Putamen (tissue), 1 donor: ENCODE data around the gene SND1.

Experiments
- DNase-seq: peaks from one replicate; pipeline ENCODE4 v3.0.0-alpha.2; 2016; ENCODE audit warnings: low spot score

SND1 gene

DNA sequence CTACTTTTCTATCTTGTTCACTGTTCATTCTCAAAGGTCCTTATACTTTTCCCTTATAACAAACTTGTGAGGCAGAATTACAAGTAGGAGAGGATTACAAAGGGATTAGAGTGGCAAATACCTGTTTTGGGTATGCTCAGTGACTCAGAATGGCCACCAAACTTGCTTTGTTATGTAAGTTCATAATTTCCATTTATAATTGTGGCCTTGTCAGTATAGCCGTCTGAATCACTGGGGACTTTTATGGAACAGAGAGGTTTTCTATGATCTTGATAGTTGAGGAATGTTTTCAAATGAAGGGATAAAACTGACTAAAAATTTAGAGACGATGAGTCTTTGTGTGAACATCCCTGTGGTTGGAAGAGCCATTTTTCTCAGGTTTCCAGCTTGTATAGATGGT is 116.2 kb downstream of the SND1 start:
- no peak for DNase-seq

DNA sequence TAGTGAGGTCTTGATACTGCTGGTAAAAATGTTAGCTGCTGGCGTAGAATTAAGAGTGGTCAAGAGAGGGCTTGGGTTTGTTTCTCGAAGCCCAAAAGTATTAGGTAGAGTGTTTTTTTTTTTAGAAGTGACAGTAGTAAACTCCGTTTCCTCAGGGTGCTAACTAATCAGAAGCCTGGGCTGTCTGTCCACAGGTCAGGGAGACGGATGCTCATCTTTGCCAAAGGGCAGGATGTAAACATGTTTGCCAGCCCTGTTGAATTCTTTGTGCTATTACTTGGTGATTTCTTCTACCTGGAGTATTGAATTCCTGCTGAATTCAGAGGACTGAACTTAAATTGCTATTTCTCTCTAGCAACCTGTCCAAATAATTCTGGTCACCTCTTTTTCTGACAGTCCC is 117.1 kb downstream of the SND1 start:
- no peak for DNase-seq

DNA sequence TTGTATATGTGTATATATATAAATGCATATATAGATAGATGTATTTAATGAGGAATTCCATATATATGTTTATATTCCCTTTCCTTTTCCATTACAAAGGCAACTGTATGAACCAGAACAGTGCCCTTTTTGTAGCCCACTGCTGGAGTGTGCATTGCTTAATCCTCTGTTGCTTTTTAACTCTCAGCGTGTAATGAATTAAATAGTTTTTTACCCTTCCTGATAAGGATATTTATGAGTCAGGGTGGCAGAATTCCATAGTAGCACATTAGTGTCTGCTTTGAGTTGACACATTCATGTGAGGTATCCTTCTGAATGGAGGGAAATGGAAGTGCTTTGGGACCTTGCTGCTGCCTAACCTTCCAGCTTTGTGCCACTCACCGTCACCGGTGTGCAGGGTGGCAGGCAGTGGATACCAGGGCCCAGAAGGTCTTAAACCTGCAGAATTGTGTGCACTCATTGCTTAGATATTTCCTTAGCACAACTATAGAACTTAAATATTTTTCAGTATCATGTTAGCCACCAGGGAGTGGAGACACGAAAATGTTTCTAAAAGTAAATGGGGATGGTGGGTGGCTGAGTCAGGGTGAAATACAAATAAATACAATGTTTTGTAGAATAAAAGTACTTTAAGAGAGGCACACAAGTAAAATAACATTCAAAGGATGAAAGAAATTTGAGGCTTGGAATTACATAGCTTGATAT is 117.9 kb downstream of the SND1 start:
- DNase-seq, result no peak

DNA sequence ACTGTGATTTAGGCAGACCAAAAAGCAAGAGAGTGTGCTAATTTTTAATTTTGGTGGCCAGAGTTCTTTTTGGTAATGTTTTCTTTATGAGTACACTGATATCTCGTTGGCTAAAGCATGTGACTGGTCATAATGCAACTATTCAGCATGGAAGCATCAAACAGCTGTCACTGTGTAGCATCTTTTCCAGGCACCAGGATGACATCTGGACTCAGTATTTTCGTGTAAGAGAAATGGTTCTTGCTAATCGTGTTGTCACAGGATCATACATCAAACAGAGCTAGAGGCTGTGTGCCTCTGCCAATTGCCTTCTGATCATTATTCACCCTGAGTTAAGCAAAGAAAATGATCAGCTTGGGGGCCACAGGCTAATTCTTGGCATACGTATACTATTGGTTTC is 118.9 kb downstream of the SND1 start:
- no peak for DNase-seq

DNA sequence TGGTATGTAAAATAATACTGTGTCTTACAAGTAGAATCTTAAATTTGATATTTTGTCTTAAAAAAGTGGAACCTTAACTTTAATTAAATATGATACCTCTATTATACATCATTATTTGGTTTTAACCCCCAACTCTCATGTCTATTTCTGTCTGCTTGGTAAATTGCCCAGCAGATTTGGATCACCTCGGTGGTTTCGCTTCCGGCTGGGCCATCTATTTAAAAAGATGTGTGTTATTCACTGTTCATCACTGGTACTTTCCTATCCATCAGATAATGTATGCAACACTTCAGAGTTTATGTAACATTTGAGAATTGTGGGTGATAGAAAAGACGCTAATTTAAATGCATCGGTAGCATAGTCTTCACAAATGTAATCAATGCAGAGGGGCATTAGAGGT is 119.7 kb downstream of the SND1 start:
- DNase-seq, result no peak

DNA sequence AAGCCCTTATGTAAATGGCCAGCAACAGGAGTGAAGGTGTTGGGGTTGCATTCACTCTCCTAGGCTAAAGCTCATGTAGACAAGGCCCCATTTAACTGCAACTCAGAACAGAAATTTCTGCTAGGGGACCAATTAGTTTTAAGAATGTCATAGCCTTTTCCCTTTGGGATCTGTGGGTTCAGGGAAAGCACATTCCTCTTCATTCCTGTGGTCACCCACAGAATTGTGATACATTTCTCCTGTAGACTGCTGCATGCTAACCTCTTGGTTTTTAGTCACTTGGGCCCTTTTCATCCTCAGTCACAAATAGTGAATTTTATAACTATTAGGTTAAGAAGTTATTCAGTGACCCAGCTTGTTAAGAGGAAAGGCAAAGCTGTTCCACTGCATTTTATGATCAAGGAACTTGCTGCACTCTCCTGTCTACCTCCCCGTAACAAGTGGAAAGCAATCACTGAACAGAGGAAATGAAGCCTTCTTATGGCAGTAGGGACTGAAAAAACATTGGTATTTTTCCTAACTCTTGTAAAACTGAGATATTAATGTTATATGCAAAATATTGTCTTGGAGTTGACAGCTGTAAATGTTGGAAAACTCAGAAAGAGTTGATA is 124.9 kb downstream of the SND1 start:
- DNase-seq, result no peak

DNA sequence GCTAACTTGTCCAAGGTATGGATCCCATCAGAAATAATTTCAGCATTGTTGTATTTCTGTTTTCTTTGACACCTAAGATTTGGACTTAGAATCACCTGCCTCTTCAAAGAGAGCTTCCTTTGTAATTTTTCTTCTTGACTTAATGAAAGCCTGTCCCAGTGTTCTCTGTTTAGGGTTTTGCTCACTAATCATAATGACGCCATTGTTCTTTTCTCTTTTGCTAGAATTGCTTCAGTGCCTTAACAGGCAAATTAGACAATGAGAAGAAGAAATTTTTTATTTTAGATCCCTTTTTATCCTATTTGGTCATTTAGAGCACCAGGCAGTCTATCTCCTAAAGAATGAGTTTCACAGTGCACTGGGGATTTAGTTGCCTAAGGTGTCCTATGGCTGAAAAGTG is 128.5 kb downstream of the SND1 start:
- no peak for DNase-seq

DNA sequence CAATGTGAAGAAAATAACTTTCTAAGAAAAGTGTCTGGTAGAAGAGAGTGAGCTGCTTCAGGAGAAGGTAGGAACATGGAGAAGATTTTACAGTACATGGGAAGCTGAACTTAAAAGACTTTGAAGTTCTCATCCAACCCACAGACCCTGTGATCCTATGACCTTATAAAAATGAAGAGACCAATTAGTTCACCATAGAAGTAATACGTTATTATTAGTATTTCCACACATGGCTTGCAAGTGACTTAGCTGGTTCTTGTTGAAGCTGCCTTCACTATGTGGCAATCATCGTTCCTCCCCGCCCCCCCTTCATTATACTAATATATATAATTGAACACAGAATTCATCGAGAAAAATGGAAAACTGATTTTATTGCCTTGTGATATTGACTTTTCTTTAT is 129.1 kb downstream of the SND1 start:
- DNase-seq, result no peak

DNA sequence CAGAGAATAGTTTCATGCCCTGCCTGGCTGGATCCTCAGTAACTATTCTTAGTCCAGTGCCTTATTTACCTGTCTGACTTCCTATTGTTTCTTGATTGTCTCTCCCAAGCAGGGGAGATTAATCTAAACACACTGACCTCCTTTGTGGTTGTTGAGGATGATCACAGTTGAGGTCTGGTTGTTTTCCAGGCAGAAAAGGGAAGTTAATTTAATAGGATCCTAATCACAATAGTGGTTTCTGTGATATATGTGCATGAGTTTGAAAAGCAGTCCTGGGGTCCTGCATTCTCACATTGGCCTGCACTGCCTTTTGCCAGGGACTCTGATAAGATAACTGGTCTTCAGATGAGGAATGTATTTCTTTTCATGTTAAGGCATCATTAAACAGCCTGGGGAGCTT is 130.1 kb downstream of the SND1 start:
- DNase-seq, result no peak

DNA sequence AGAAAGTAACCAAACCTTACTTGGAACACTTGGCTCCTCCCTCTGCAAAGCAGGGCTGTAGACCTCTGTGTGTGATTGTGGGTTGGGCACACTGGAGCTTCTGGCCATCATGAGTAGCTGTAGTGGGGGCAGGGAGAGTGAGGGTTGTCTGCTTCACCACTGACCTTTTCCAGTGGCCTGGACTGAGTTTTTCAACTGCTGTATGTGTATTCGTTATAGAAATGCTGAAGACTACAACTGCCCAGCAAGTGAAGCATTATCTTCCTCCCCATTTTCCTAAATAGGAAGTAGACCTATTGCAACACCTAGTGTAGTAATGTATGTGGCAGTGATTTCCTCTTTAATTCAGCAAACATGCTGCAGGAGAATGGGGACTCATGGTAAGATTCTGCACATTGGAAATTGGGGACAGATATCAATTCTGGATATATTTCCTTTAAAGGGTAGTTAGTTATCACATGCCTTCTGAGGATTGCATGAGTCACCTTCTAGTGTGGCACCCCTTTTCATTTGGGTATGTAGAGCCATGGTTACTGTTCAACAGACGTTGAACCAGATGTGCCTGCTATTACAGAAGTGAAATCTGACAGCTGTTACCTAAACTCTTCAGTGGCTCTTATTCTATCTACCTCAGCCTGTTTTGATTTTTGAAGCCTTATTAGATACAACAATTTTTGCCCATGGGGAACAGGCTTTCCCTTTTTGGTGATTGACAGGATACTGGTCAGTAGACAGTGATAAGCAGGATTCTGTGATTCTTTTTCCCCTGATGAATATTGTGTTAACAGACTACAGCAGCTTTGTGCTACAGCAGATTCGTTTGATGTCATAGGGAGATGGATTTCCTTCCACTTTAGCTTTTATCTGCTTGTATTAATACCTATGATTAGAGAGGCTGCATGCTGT is 130.9 kb downstream of the SND1 start:
- DNase-seq, result no peak

DNA sequence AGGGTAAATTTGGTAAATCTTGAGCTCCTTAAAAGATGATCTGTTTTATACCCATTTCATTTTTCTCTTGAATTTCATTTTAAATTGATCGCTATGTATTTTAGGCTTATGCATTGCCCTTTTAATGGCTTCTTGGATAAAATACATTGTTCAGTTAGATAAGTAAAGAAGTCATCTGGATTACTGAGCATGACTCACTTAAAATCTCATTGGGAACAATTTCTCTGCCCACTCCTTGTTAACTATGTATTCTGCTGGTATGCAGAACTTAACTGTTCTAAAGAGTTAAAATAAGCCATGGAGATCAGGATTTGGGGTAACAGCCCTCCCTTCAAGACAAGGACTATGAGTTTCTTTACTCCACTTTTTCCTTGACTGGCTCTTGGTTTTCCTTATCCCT is 134.2 kb downstream of the SND1 start:
- no peak for DNase-seq

DNA sequence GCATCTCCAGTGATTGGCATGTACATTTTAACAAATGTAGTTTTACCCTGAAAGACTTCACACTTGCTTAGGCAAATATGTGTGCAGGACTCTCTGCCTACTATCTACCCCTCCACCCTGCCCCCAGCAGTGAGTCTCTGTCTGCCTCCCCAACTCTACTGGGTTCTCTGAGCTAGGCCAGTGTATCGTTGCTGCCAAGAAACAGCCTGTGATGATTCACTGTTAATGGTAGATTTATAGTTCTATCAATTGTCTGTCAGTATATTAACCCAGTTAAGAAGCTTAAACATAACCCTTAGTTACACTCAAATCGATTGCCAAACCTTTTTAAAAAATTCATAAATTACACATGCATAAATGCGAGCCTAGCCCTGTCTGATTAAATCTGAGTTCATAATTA is 137.0 kb downstream of the SND1 start:
- no peak for DNase-seq

DNA sequence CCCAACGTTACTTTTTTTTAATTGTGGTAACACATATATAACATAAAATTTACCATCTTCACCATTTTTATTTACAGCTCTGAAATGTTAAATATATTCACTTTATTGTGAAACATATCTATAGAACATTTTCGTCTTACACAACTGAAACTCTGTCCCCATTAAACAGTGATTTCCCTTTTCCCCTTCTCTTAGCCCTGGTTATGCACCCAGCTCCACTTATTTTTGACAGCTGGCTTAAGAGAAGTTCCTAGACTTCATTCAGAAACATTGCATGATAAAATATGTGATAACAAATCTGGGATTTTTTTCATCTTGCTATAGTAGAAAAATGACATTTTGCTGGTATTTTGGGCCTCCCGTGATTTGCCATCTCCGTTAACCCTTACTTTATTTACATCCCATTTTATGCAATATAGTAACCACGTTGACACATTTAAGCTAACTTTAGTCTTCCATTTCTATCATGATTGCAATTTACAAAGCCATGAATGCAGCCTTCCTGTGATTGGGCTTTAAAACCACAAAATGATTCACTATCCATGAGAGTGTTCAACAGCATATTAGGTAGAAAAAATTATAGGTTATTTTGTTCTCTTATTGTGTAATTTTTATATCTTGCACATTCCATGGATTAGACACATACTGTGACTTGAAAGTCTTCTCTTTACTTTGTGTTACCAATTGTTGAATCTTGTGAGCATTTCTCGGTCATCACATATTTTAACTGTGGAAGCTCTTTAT is 139.6 kb downstream of the SND1 start:
- DNase-seq, result no peak

DNA sequence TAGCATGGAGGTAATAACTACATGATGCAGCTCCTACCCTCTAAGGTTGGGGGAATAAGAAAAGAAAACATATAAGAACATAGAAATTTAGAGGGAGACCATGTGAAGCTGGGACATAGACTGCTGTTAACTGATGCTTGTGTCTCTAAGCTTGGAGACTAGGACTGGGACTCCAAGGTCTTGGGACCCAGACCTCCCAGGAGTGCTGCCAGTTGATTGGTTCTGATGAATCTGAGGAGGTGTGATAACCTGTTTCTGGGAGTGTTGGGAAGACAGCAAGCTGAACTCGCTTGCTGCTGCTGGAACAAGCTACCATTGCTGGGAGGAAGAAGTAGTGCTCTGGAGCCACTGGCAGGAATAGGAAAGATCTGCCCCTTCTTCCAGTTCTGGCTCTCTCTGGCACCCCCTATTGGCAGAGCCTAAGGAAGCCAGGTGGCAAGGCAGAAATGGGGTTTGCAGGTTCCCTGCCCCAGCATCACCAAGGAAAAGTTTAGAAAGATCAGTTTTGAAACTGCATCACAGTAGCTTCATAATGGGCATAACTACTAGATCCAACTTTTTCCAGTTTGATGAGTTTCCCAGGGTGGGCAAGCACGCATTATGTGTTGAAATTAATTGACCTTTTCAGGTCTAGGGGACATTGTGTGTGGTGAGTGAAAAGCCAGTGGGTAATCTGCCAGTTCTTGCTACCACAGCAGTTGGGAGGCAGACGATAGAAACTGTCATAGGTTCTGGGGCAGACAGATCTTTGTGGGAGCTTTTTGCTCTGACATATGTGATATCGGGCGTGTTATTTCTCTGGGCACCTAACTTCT is 140.7 kb downstream of the SND1 start:
- no peak for DNase-seq

DNA sequence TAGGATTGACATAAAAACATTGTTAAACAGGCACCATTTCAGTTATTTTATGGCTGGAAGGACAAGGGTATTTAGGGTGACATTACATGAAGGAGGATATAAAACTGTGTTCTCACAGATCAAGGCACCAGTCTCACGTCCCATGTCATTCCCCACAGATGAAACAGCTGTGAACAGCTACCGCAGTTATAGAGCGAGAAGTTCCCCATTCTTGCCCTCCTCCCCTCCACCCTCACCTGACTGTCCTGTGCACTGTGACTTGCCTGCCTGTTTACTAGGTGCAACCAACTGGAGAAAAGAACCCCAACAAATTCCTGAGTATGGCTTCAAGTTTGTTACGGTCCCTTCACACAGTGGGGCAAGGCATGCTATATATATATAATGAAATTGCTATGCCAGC is 141.6 kb downstream of the SND1 start:
- no peak for DNase-seq

DNA sequence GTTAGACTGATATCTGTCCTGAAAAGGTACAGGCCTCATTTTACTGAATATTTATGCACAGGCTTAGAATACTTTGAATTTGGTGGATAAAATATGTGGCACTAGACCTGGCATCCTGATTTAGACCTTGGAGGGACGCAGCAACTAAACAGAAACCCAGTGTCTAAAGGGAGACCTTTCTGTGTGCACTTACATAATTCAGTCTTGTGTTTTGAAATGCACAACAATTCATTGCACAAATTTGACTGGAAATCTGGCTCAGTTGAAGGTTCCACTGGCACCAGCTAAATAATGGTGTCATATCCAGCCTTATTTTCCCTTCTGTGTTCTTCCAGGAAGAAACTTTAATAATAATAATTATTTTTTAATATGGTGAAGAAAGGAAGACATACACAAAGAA is 142.1 kb downstream of the SND1 start:
- no peak for DNase-seq

DNA sequence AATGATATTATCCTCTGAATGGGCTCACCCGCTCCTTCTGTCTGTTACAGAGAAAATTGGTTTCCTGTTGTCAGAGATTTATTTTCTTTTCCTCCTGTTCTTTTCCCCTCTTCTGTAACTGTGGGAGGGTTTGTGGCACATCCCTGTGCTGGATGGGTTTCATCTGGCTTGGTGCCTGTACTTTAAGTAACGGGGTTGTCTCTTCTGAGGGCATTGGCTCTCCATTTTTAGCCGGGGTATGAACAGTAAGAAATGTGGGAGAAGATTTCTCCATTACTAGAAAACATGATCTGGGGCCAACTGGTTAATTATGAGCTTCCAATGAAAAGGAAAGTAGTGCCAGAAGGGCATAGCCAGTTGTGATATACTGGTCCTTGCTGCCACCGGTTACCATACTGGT is 142.6 kb downstream of the SND1 start:
- DNase-seq, result no peak

DNA sequence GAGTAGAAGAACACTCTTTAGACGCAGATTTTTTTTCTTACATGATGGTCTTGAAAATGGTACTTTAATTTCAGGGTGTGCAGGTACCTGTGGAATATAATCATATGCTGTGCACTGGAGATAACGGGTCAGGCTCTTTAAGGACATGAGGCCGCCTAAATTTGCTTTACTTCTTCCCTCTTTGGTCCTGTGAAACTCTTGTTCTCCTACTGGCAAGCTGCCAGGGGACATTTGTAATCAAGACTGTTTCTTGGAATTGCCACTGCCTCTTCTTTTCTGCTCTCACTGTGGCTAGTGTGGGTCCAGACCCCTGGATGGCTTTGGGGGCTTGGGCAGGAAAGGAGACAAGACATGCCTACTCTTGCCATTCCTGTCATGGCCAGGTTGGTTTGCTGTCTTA is 146.0 kb downstream of the SND1 start:
- no peak for DNase-seq

DNA sequence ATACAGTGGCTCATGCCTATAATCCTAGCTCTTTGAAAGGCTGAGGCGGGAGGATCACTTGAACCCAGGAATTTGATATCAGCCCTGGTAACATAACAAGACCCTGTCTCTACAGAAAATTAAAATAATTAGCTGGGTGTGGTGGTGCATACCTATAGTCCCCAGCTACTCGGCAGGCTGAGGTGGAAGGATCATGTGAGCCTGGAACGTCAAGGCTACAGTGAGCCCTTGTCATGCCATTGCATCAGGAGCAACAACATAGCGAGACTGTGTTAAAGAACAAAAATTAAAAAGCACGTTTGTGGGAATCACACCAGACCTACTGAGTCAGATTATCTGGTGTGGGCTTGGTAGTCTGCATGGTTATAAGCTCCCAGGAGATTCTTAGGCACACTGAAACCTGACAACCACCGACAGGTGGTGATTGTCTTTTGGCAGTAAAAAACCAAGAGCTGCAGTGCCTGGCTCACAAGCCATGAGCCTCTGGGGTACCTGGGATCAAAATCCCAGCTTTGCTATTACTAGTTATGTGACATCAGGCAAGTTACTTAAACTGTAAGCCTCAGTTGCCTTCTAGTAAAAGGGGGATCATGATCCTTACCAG is 146.9 kb downstream of the SND1 start:
- DNase-seq, result no peak

DNA sequence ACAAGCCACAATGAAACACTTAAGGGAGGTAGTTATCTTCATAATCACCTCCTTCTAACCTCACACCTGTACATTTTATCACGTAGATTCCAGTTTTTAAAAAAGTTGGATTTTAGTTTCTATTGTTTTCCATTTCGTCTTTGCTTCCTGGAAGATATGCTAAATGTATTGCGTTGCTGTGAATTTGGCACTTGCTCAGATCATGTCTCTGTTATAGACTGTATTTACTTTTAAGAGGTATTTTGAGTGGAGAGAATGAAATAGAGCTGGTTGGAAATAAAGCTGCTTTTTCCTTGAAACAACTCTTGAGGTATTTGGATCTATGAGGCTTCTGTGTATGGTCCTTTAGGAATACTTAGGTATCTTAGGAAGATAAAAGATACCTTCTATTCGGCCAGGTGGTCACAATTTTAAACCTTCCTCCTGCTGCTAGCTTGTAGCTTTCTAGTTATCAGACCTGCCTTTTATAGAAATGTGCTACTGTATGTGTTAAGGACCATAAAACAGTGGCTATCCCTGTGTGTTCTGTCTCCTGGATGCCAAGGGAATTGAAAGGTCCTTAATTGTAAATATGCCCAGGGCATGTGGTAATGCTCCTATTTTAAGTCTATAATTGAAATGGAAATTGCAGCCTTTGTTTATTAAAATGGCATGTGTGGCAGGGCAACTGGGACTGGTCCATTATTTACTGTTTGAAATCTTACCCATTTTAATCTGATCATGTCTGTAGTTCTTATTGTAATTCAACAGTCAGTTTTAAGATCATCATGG is 147.7 kb downstream of the SND1 start:
- DNase-seq, result no peak
